MM.1S (cell line): ENCODE results near the gene WDR70.
"Not testable (repeated sequence)": the region's sequence is repeated elsewhere in the genome, so short reads cannot be mapped to it uniquely, and the experiment has no call there.

Experiments used
- CTCF ChIP-seq: fragments of 300-600 bp; sonication (generic); IDR thresholded peaks from 2 replicates; pipeline ENCODE4 v1.5.1; 2016; ENCODE audit warnings: antibody characterized with exemption, low read length, mixed read lengths
- EZH2phosphoT487 ChIP-seq: fragments of 300-600 bp; sonication (generic); IDR thresholded peaks from 2 replicates; pipeline ENCODE4 v1.6.1; 2018; ENCODE audit warnings: antibody characterized with exemption, low read length

GRCh38 chr5:37464581-37464980, 85.5 kb downstream of the WDR70 start:
- TF ChIP-seq EZH2phosphoT487, CTCF: not testable (repeated sequence)
